ENCODE measurements around the gene SH3BP5. TPM values are rescaled to one million over a fixed set of nuclear protein-coding genes. Genes with fewer than 3 reads are reported as not detected.

SH3BP5 gene
- polyA plus RNA-seq, 1 of the 3 experiments (the other 2 are of a cell fraction), result 29.5 TPM

DNA sequence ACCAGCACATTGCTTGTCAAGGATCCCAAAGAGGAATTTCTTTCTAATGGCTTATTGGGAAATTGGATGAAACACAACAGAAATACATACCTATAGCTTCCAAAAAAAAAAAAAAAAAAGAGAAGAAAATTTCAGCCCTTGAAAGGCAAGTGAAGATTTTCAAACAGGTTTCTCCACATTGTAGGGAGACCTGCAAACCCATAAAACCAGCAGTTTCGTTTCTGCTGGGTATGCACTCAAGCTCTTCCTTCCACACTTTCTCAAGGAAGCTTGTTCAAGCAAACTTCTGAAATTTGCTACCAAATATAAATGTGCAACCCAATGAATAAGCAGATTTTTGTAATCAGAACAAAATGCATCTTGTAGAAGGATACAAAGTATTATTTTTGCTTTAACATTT, 15.9 kb upstream of the SH3BP5 start (continued):
- TF ChIP-seq REST (IDR thresholded peaks at IDR 0.05; ENCODE audit: low read depth, low read length) (no peak), ELF1 (IDR thresholded peaks at IDR 0.05) (no peak), TEAD4 (IDR thresholded peaks at IDR 0.05; ENCODE audit: borderline replicate concordance, insufficient read depth) (no peak), USF2 (IDR thresholded peaks at IDR 0.05; ENCODE audit: borderline replicate concordance, low read depth, low read length) (no peak), RAD21 (IDR thresholded peaks at IDR 0.05; ENCODE audit: low read length) (no peak), NRF1 (IDR thresholded peaks at IDR 0.05; ENCODE audit: low read depth, low read length) (no peak), SMC3 (IDR thresholded peaks at IDR 0.05; ENCODE audit: low read depth, low read length) (no peak), RFX5 (IDR thresholded peaks at IDR 0.05; ENCODE audit: low read length) (no peak), CHD2 (IDR thresholded peaks at IDR 0.05; ENCODE audit: low read length, partially characterized antibody) (no peak), FOXJ3 (CRISPR knock-in tag; IDR thresholded peaks at IDR 0.05) (no peak)
- TF ChIP-seq, protein P1, sequence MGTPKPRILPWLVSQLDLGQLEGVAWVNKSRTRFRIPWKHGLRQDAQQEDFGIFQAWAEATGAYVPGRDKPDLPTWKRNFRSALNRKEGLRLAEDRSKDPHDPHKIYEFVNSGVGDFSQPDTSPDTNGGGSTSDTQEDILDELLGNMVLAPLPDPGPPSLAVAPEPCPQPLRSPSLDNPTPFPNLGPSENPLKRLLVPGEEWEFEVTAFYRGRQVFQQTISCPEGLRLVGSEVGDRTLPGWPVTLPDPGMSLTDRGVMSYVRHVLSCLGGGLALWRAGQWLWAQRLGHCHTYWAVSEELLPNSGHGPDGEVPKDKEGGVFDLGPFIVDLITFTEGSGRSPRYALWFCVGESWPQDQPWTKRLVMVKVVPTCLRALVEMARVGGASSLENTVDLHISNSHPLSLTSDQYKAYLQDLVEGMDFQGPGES (IDR thresholded peaks at IDR 0.05; ENCODE audit: low read depth, low read length), result no peak

GRCh38 chr3:15347737-15348110, 15.3 kb upstream of the SH3BP5 start:
- Histone ChIP-seq H3K27ac (ENCODE audit: low read depth in 2 of 2, low read length in 1 of 2) (no peak overlapping the region), H3F3A (replicated peaks; ENCODE audit: insufficient read depth) (no peaks in the 10 kb centered on the region), H3K79me2 (ENCODE audit: insufficient read depth) (no peaks in the 10 kb centered on the region), H2AFZ (ENCODE audit: low read depth) (no peak overlapping the region), H3K9ac (no peak overlapping the region), H3K4me1 (ENCODE audit: control insufficient read depth in 1 of 2, insufficient read depth in 2 of 2, low read depth in 1 of 2, low read length in 1 of 2) (no peaks in the 10 kb centered on the region), H3K9me3 (no peaks in the 10 kb centered on the region), H3K27me3 (ENCODE audit: insufficient read depth) (no peaks in the 10 kb centered on the region; the same call in 1 of the 2 replicates), H3K36me3 (replicated peaks in 1 of 2; ENCODE audit: control insufficient read depth in 1 of 2, insufficient read depth in 2 of 2, low read length in 1 of 2) (no peaks in the 10 kb centered on the region), H3K9me2 (no peaks in the 10 kb centered on the region), H3K4me2 (no peak overlapping the region), H3K4me3 (ENCODE audit: low read depth in 2 of 2, low read length in 1 of 2) (no peak overlapping the region), H4K20me1 (ENCODE audit: insufficient read depth) (no peaks in the 10 kb centered on the region)
- WGBS (ENCODE audit: low lambda C conversion rate), result 66% methylated on average over 3 of the region's 3 CpGs
- ChIA-PET POLR2A (no interaction called here), CTCF (interaction anchor here (1.2 to 2.1 kb wide), 3 partner anchors 16 to 145 kb away, joined by 3 to 9 read pairs (median 5); partner anchors contain the start of gene SH3BP5)
- TF ChIP-seq REST (IDR thresholded peaks at IDR 0.05; ENCODE audit: low read depth, low read length), result no peak
- TF ChIP-seq MXI1 (IDR thresholded peaks at IDR 0.05; ENCODE audit: low read depth, low read length), result no peak
- TF ChIP-seq EP300 (IDR thresholded peaks at IDR 0.05; ENCODE audit: borderline replicate concordance in 1 of 2, low read depth in 1 of 2, low read length in 1 of 2), result no peak
- TF ChIP-seq GABPA (IDR thresholded peaks at IDR 0.05; ENCODE audit: low read depth), result no peak
- TF ChIP-seq SMC3 (IDR thresholded peaks at IDR 0.05; ENCODE audit: low read depth, low read length), result no peak
- TF ChIP-seq FOXM1 (IDR thresholded peaks at IDR 0.05; ENCODE audit: low read depth), result no peak
- TF ChIP-seq, protein P1 (IDR thresholded peaks at IDR 0.05; ENCODE audit: low read depth, low read length), result no peak
- no peak for TF ChIP-seq ELF1 (IDR thresholded peaks at IDR 0.05)
- TF ChIP-seq SIN3A (IDR thresholded peaks at IDR 0.05; ENCODE audit: borderline replicate concordance, low read depth, low read length), result no peak
- no peak for TF ChIP-seq FOXJ3 (CRISPR knock-in tag; IDR thresholded peaks at IDR 0.05)
- TF ChIP-seq RAD21 (IDR thresholded peaks at IDR 0.05; ENCODE audit: low read length), result no peak
- no peak for DNase-seq
